HUES6 (cell line): ENCODE results near the gene FAM236A.
"Not testable (repeated sequence)": the region's sequence is repeated elsewhere in the genome, so short reads cannot be mapped to it uniquely, and the experiment has no call there.

ENCODE experiments used
- H3K27ac ChIP-seq: 2 replicates; pipeline ENCODE4 v1.7.0; 2013; ENCODE audit warnings: low read depth, mild to moderate bottlenecking, low read length, inconsistent platforms
- H3K27me3 ChIP-seq: 2 replicates; pipeline ENCODE4 v1.6.1; 2013; ENCODE audit warnings: low read length; ENCODE audit not compliant: control insufficient read depth, insufficient read depth
- H3K36me3 ChIP-seq: 2 replicates; pipeline ENCODE4 v1.6.1; 2013; ENCODE audit warnings: low read length; ENCODE audit not compliant: control insufficient read depth, insufficient read depth
- H3K4me1 ChIP-seq: 2 replicates; pipeline ENCODE4 v1.6.1; 2013; ENCODE audit warnings: low read length; ENCODE audit not compliant: control insufficient read depth, insufficient read depth
- H3K4me3 ChIP-seq: 2 replicates; pipeline ENCODE4 v1.5.1; 2013; ENCODE audit warnings: low read depth, low read length
- H3K9ac ChIP-seq: one replicate; pipeline ENCODE4 v1.6.1; 2013; ENCODE audit warnings: mild to moderate bottlenecking, low read length
- H3K9me3 ChIP-seq: 2 replicates; pipeline ENCODE4 v1.6.1; 2013; ENCODE audit warnings: low read depth, low read length; ENCODE audit not compliant: control insufficient read depth, insufficient read depth

The FAM236A gene

GRCh38 chrX:72971859-72972258, 33.9 kb downstream of the FAM236A start:
- not testable (repeated sequence) for H3K9me3 ChIP-seq, H3K4me1 ChIP-seq, H3K36me3 ChIP-seq, H3K27ac ChIP-seq, H3K27me3 ChIP-seq, H3K4me3 ChIP-seq, H3K9ac ChIP-seq

GRCh38 chrX:72974885-72975284, 36.9 kb downstream of the FAM236A start:
- H3K27ac ChIP-seq, H3K4me1 ChIP-seq, H3K9ac ChIP-seq, H3K36me3 ChIP-seq, H3K9me3 ChIP-seq, H3K4me3 ChIP-seq, H3K27me3 ChIP-seq: not testable (repeated sequence)

GRCh38 chrX:72980894-72981469, 43.0 kb downstream of the FAM236A start:
- not testable (repeated sequence) for H3K9me3 ChIP-seq, H3K9ac ChIP-seq, H3K27me3 ChIP-seq, H3K27ac ChIP-seq, H3K4me3 ChIP-seq, H3K36me3 ChIP-seq, H3K4me1 ChIP-seq
